HepG2 (cell line): ENCODE results near the gene SLC38A3. TPM values are rescaled to one million over a fixed set of nuclear protein-coding genes. Genes with fewer than 3 reads are reported as not detected.
A peak's percentile ranks its signal among the peaks of the same experiment; 100 is the strongest.

Source experiments
- ASH2L ChIP-seq: fragments of 300-600, 200-600 bp; sonication (generic); IDR thresholded peaks from 2 replicates; pipeline ENCODE4 v1.7.0; 2017; ENCODE audit warnings: low read depth, mild to moderate bottlenecking, moderate library complexity, mixed read lengths, low read length; ENCODE audit not compliant: insufficient read length
- FOXP4 ChIP-seq: sonication (generic); formaldehyde crosslinking; IDR thresholded peaks from 2 replicates; pipeline ENCODE4 v1.4.0; 2020; ENCODE audit warnings: missing genetic modification reagents
- KLF11 ChIP-seq: IDR thresholded peaks from 2 replicates; pipeline ENCODE4 v1.6.1; 2016; ENCODE audit warnings: missing compliant biosample characterization
- NFKB2 ChIP-seq: sonication (generic); formaldehyde crosslinking; IDR thresholded peaks from 2 replicates; pipeline ENCODE4 v1.4.0; 2020; ENCODE audit warnings: missing genetic modification reagents, borderline replicate concordance
- RAD21 ChIP-seq: fragments of 450-650 bp; formaldehyde crosslinking; IDR thresholded peaks from 2 replicates; pipeline ENCODE4 v1.5.0; 2020; ENCODE audit warnings: mild to moderate bottlenecking
- TFDP2 ChIP-seq: sonication (generic); formaldehyde crosslinking; IDR thresholded peaks from 2 replicates; pipeline ENCODE4 v1.4.0; 2020; ENCODE audit warnings: missing genetic modification reagents
- ZGPAT ChIP-seq: IDR thresholded peaks from 2 replicates; pipeline ENCODE4 v1.6.1; 2016; ENCODE audit warnings: mild to moderate bottlenecking
- ZNF329 ChIP-seq: sonication (generic); formaldehyde crosslinking; IDR thresholded peaks from 2 replicates; pipeline ENCODE4 v1.9.0; 2021; ENCODE audit warnings: low read depth, mild to moderate bottlenecking, missing genetic modification reagents
- ZNF558 ChIP-seq: sonication (generic); formaldehyde crosslinking; IDR thresholded peaks from 2 replicates; pipeline ENCODE4 v1.9.0; 2022; ENCODE audit warnings: mild to moderate bottlenecking, missing genetic modification reagents, borderline replicate concordance
- polyA plus RNA-seq, 8 experiments: library from polyadenylated mRNA; depleted of rRNA in 3 of 8; stranded (reverse) in 7 of 8; unstranded in 1 of 8; fragments of >200 nt; fragmentation: Illumina TruSeq in 4 of 8; extraction: Trizol in 4 of 8; gene quantifications; 2 replicates each; pipeline versions ENCODE4 v1.2.1 to v1.2.3, GENCODE V29; 2011 to 2016; ENCODE audit warnings: low read depth in 4 of 8, missing spikeins in 1 of 8, mixed read lengths in 1 of 8; ENCODE audit not compliant: insufficient read depth in 1 of 8
- total RNA-seq, 5 experiments: library from RNA; depleted of rRNA; stranded (reverse); fragments of >200 nt; fragmentation: Illumina TruSeq; extraction: Trizol; gene quantifications; 2 replicates each; pipeline ENCODE4 v1.2.3, GENCODE V29; 2016; ENCODE audit warnings: low read depth in 1 of 5
- TF ChIP-seq, protein P1 (sequence below), 2 experiments: sonication (generic) in 1 of 2; formaldehyde crosslinking in 1 of 2; IDR thresholded peaks; 2 replicates each; pipeline versions ENCODE4 v1.6.1 to v1.9.0; 2014 to 2022; ENCODE audit warnings: antibody characterized with exemption in 1 of 2, borderline replicate concordance in 1 of 2, inconsistent platforms in 1 of 2, low read depth in 1 of 2, missing genetic modification reagents in 1 of 2
- TF ChIP-seq, protein P2 (sequence below): sonication (generic); formaldehyde crosslinking; IDR thresholded peaks from 2 replicates; pipeline ENCODE4 v1.5.1; 2020; ENCODE audit warnings: mild to moderate bottlenecking, moderate library complexity, missing genetic modification reagents

The SLC38A3 gene
- total and polyA plus RNA-seq, 2 of the 13 experiments (the other 11 are each of a cell fraction or from before 2014, with no cell fraction given), result 29.8 to 164 TPM

DNA sequence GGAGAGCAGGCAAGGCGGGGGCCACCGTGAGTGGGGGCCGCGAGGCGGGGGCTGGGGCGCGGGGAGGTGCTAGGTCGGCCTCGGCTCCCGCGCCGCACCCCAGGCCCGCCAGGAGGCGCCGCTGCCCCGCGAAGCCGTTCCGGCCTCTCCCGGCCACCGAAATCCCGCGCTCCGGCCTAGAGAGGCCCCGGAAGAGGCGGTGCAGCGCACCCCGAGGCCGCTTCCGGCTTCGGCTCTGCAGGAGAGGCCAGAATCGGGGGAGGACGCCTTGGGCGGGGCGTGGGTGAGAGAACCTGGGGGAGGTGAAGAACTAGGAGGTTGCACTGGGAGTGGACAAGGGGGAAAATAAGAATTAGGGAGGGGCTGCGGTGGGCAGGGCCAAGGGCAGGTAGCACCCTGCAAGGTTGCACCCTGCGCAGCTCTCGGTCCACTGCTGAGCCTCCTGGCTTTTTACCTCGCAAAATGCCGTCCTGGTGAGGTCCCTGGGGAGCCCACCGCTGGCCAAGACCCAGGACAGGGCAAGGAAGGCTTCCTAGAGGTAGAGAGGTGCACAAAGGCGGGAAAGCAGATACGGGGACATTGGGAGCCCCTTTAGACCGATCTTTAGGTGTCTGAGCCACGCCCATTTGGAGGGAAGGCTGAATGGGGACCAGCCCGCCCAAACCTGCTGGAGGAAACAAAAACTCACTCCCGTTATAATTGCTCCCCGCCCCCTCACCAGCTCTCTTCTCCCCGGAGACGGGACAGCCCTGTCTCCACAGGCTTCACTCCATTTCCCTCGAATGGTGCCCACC lies 22.5 kb downstream of the SLC38A3 start (continued):
- TF ChIP-seq FOXP4 (CRISPR knock-in tag), result peak; percentile 55; the same call in 1 of the 2 replicates
- 0 out of 2 replicates have a peak, but pooled peaks have one; percentile 65 for TF ChIP-seq ZNF329 (CRISPR knock-in tag)
- peak; percentile 99 for TF ChIP-seq RAD21 (CRISPR knock-in tag)
- TF ChIP-seq NFKB2 (CRISPR knock-in tag), result peak; percentile 82; the same call in 1 of the 2 replicates
- TF ChIP-seq ZGPAT (CRISPR knock-in tag), result peak; percentile 95
- TF ChIP-seq KLF11 (CRISPR knock-in tag), result peak; percentile 77; the same call in 1 of the 2 replicates
- TF ChIP-seq, protein P1, sequence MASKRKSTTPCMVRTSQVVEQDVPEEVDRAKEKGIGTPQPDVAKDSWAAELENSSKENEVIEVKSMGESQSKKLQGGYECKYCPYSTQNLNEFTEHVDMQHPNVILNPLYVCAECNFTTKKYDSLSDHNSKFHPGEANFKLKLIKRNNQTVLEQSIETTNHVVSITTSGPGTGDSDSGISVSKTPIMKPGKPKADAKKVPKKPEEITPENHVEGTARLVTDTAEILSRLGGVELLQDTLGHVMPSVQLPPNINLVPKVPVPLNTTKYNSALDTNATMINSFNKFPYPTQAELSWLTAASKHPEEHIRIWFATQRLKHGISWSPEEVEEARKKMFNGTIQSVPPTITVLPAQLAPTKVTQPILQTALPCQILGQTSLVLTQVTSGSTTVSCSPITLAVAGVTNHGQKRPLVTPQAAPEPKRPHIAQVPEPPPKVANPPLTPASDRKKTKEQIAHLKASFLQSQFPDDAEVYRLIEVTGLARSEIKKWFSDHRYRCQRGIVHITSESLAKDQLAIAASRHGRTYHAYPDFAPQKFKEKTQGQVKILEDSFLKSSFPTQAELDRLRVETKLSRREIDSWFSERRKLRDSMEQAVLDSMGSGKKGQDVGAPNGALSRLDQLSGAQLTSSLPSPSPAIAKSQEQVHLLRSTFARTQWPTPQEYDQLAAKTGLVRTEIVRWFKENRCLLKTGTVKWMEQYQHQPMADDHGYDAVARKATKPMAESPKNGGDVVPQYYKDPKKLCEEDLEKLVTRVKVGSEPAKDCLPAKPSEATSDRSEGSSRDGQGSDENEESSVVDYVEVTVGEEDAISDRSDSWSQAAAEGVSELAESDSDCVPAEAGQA (IDR thresholded peaks at IDR 0.05; ENCODE audit: low read depth), result peak; percentile 58; the same call in 1 of the 2 replicates
- TF ChIP-seq, protein P1 (CRISPR knock-in tag; IDR thresholded peaks at IDR 0.05; ENCODE audit: borderline replicate concordance), result no peak
- TF ChIP-seq, protein P2, sequence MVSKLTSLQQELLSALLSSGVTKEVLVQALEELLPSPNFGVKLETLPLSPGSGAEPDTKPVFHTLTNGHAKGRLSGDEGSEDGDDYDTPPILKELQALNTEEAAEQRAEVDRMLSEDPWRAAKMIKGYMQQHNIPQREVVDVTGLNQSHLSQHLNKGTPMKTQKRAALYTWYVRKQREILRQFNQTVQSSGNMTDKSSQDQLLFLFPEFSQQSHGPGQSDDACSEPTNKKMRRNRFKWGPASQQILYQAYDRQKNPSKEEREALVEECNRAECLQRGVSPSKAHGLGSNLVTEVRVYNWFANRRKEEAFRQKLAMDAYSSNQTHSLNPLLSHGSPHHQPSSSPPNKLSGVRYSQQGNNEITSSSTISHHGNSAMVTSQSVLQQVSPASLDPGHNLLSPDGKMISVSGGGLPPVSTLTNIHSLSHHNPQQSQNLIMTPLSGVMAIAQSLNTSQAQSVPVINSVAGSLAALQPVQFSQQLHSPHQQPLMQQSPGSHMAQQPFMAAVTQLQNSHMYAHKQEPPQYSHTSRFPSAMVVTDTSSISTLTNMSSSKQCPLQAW (CRISPR knock-in tag), result peak; percentile 81
- TF ChIP-seq ASH2L, result peak; percentile 19
- TF ChIP-seq TFDP2 (CRISPR knock-in tag), result peak; percentile 96
- 0 out of 2 replicates have a peak, but pooled peaks have one; percentile 58 for TF ChIP-seq ZNF558
